IMR-90 (cell line): Measurements from ENCODE around the gene KCNJ4. TPM values are rescaled to one million over a fixed set of nuclear protein-coding genes. Genes with fewer than 3 reads are reported as not detected.

Experiments used
- ATAC-seq: fragments of 200-7000 bp; cut with Tn5 transposase; 2 replicates; pipeline ENCODE4 v1.9.1; 2020; ENCODE audit warnings: low read depth, mild to moderate bottlenecking, moderate library complexity
- BruUV-seq: library from RNA; stranded (reverse); fragments of 400-500 nt; replicated peaks from 2 replicates; lab custom pipeline; 2021; lab: Mats Ljungman, UMichigan
- CTCF ChIA-PET: fragments of 300-600 bp; formaldehyde crosslinking; extraction: SDS; loops from one replicate; lab custom pipeline; 2021; ENCODE audit warnings: antibody characterized with exemption; lab: Yijun Ruan, JAX
- POLR2A ChIA-PET: fragments of 300-600 bp; sonication (Branson Sonifier 250); formaldehyde crosslinking; loops from one replicate; lab custom pipeline; 2022; ENCODE audit warnings: antibody characterized with exemption; ENCODE audit not compliant: unreplicated experiment; lab: Charles Lee
- DNase-seq: peaks from one replicate; pipeline ENCODE4 v3.0.0; 2013
- H2AFZ ChIP-seq: replicated peaks from 2 replicates; pipeline ENCODE3; 2013; ENCODE audit warnings: low read length, mild to moderate bottlenecking; ENCODE audit not compliant: poor library complexity
- H2AK5ac ChIP-seq: 2 replicates; pipeline ENCODE4 v1.6.1; 2013; ENCODE audit warnings: low read depth, low read length, inconsistent platforms
- H2AK9ac ChIP-seq: replicated peaks from 2 replicates; pipeline ENCODE3; 2013; ENCODE audit warnings: mild to moderate bottlenecking, low read depth, low read length, moderate library complexity; ENCODE audit not compliant: poor library complexity
- H2BK120ac ChIP-seq: 2 replicates; pipeline ENCODE4 v1.6.1; 2013; ENCODE audit warnings: low read depth, low read length, inconsistent platforms
- H2BK15ac ChIP-seq: 3 replicates; pipeline ENCODE4 v1.6.1; 2013; ENCODE audit warnings: low read depth, low read length, inconsistent platforms
- H2BK20ac ChIP-seq: 2 replicates; pipeline ENCODE4 v1.6.1; 2013; ENCODE audit warnings: low read depth, mild to moderate bottlenecking, inconsistent platforms, low read length, moderate library complexity
- H2BK5ac ChIP-seq: 2 replicates; pipeline ENCODE4 v1.6.1; 2013; ENCODE audit warnings: mild to moderate bottlenecking, low read depth, low read length, inconsistent platforms; ENCODE audit not compliant: poor library complexity, severe bottlenecking
- H3K14ac ChIP-seq: replicated peaks from 2 replicates; pipeline ENCODE4 v1.6.1; 2013; ENCODE audit warnings: low read depth, low read length, inconsistent platforms
- H3K18ac ChIP-seq: 2 replicates; pipeline ENCODE4 v1.6.1; 2013; ENCODE audit warnings: low read depth, low read length, control low read depth
- H3K23ac ChIP-seq: 2 replicates; pipeline ENCODE4 v1.6.1; 2013; ENCODE audit warnings: low read depth, low read length, inconsistent platforms
- H3K27ac ChIP-seq: 2 replicates; pipeline ENCODE4 v1.5.1; 2013; ENCODE audit warnings: mild to moderate bottlenecking, control low read depth, low read length; ENCODE audit not compliant: insufficient read depth
- H3K27me3 ChIP-seq: 2 replicates; pipeline ENCODE4 v1.6.1; 2013; ENCODE audit warnings: low read length; ENCODE audit not compliant: control insufficient read depth, insufficient read depth
- H3K36me3 ChIP-seq: 2 replicates; pipeline ENCODE4 v1.6.1; 2013; ENCODE audit warnings: low read length, mixed read lengths; ENCODE audit not compliant: control insufficient read depth, insufficient read depth
- H3K4ac ChIP-seq: 2 replicates; pipeline ENCODE4 v1.6.1; 2013; ENCODE audit warnings: low read depth, low read length, inconsistent platforms
- H3K4me1 ChIP-seq: 2 replicates; pipeline ENCODE4 v1.6.1; 2013; ENCODE audit warnings: low read length, mixed read lengths; ENCODE audit not compliant: control insufficient read depth, insufficient read depth
- H3K4me2 ChIP-seq: 2 replicates; pipeline ENCODE4 v1.6.1; 2013; ENCODE audit warnings: low read depth, mild to moderate bottlenecking, control low read depth, low read length, moderate library complexity
- H3K4me3 ChIP-seq: 2 replicates; pipeline ENCODE4 v1.5.1; 2013; ENCODE audit warnings: low read depth, mild to moderate bottlenecking, control low read depth, low read length, moderate library complexity; ENCODE audit not compliant: insufficient read depth
- H3K56ac ChIP-seq: 2 replicates; pipeline ENCODE4 v1.6.1; 2013; ENCODE audit warnings: low read length, inconsistent platforms; ENCODE audit not compliant: insufficient read depth; ENCODE audit errors: extremely low read depth
- H3K79me1 ChIP-seq, 2 experiments: 2 replicates each; pipeline ENCODE4 v1.6.1; 2013; ENCODE audit warnings: low read length in 2 of 2, inconsistent platforms in 1 of 2, low read depth in 1 of 2
- H3K9ac ChIP-seq: 2 replicates; pipeline ENCODE4 v1.6.1; 2013; ENCODE audit warnings: low read depth, low read length, control low read depth
- H3K9me1 ChIP-seq: 2 replicates; pipeline ENCODE4 v1.6.1; 2013; ENCODE audit warnings: low read length, inconsistent platforms; ENCODE audit not compliant: insufficient read depth
- H3K9me3 ChIP-seq: 2 replicates; pipeline ENCODE4 v1.6.1; 2013; ENCODE audit warnings: low read length; ENCODE audit not compliant: control insufficient read depth, insufficient read depth
- H4K20me1 ChIP-seq: 2 replicates; pipeline ENCODE4 v1.6.1; 2013; ENCODE audit warnings: low read length, inconsistent platforms; ENCODE audit not compliant: insufficient read depth
- H4K5ac ChIP-seq: 2 replicates; pipeline ENCODE4 v1.6.1; 2013; ENCODE audit warnings: mild to moderate bottlenecking, low read depth, low read length, control low read depth
- H4K8ac ChIP-seq, 2 experiments: 2 replicates each; pipeline ENCODE4 v1.6.1; 2013; ENCODE audit warnings: low read depth in 2 of 2, low read length in 2 of 2, control low read depth in 1 of 2, inconsistent platforms in 1 of 2
- H4K91ac ChIP-seq: 2 replicates; pipeline ENCODE4 v1.6.1; 2013; ENCODE audit warnings: low read depth, low read length, inconsistent platforms; ENCODE audit not compliant: insufficient read depth
- NFE2L2 ChIP-seq: fragments of 150-350 bp; IDR thresholded peaks from 2 replicates; pipeline ENCODE4 v1.6.1; 2016; ENCODE audit warnings: low read depth, mild to moderate bottlenecking, low read length
- WGBS, 2 experiments: methylation state at CpG; one replicate each; pipeline versions ENCODE4 v1.1.5 to v1.1.7; 2013; ENCODE audit warnings: missing lambda C conversion rate in 2 of 2; ENCODE audit not compliant: insufficient read length in 1 of 2; ENCODE audit errors: extremely low coverage in 2 of 2; 5-methylcytosine and 5-hydroxymethylcytosine counted together
- dilution Hi-C: fragments of 300-500 bp; cut with HindIII; formaldehyde crosslinking; loops from one replicate; pipeline ENCODE4 v1.14.3; 2018; ENCODE audit warnings: low sequenced_read_pairs; ENCODE audit not compliant: unreplicated experiment
- in situ Hi-C: fragments of 300-500 bp; cut with MboI; formaldehyde crosslinking; loops from 3 replicates; pipeline ENCODE4 v1.14.3; 2019; ENCODE audit warnings: low sequenced_read_pairs, inconsistent platforms, mixed read lengths
- intact Hi-C: fragments of 100-400 bp; cut with micrococcal nuclease; formaldehyde crosslinking; loops from 2 replicates; pipeline ENCODE4 v1.10.0; 2022
- polyA plus RNA-seq, 3 experiments: library from polyadenylated mRNA; depleted of rRNA; stranded (reverse); fragments of >200 nt; gene quantifications; 2 replicates each; pipeline ENCODE4 v1.2.3, GENCODE V29; 2012; ENCODE audit warnings: low replicate concordance in 1 of 3
- total RNA-seq: library from RNA; depleted of rRNA; stranded (reverse); fragments of >200 nt; gene quantifications from 2 replicates; pipeline ENCODE4 v1.2.3, GENCODE V29; 2012

KCNJ4 gene
- total and polyA plus RNA-seq, 2 of the 4 experiments (the other 2 are of a cell fraction), result not detected

- H2AK9ac ChIP-seq, result no peak overlapping the region
- no peak overlapping the region for H3K9ac ChIP-seq
- POLR2A ChIA-PET, result no interaction called here
- dilution Hi-C loops, result no loop called here
- intact Hi-C loops, result loop anchor here (10.0 kb wide), 1 partner anchor 160 kb away; the partner anchor contains the start of gene DMC1
- H3K23ac ChIP-seq, result no peak overlapping the region
- H3K18ac ChIP-seq, result no peak overlapping the region
- no peak overlapping the region for H4K5ac ChIP-seq
- no peaks in the 10 kb centered on the region; the same call in 1 of the 2 replicates for H3K4me1 ChIP-seq
- H3K36me3 ChIP-seq, result no peaks in the 10 kb centered on the region
- no peaks in the 10 kb centered on the region for H4K20me1 ChIP-seq
- DNase-seq, result no peak
- H3K27me3 ChIP-seq, result peaks cover 29% of the 10 kb centered on the region
- H2BK5ac ChIP-seq, result no peak overlapping the region
- BruUV-seq, result no TSS peak
- H3K56ac ChIP-seq, result no peak overlapping the region; the same call in 1 of the 2 replicates
- H4K91ac ChIP-seq, result no peak overlapping the region
- H3K4ac ChIP-seq, result no peak overlapping the region
- no peak overlapping the region for H2BK120ac ChIP-seq
- no peak overlapping the region for H3K27ac ChIP-seq
- no peak overlapping the region for H3K4me2 ChIP-seq
- H3K9me1 ChIP-seq, result no peaks in the 10 kb centered on the region
- in situ Hi-C loops, result no loop called here
- no peak for TF ChIP-seq NFE2L2
- no peak overlapping the region for H2AK5ac ChIP-seq
- H3K79me1 ChIP-seq, result no peaks in the 10 kb centered on the region
- no peak overlapping the region for H4K8ac ChIP-seq
- no peak overlapping the region for H3K14ac ChIP-seq
- WGBS, 2 experiments, result 65% methylated on average over 4 of the region's 12 CpGs; no CpG with 5 or more reads in 1 of the 2 experiments
- no peak overlapping the region for H2BK20ac ChIP-seq
- no peak overlapping the region for H3K4me3 ChIP-seq
- CTCF ChIA-PET, result no interaction called here
- no peak overlapping the region for H2BK15ac ChIP-seq
- ATAC-seq, result no peak
- H2AFZ ChIP-seq, result no peak overlapping the region
- H3K9me3 ChIP-seq, result no peaks in the 10 kb centered on the region
Observed at GRCh38 chr22:38415046-38415445, 40.0 kb downstream of the KCNJ4 start.
